Transverse colon (tissue), 3 donors: ENCODE data around the gene ETFB.

Source experiments
- POLR2A ChIP-seq: fragments of 450-650 bp; IDR thresholded peaks from one replicate; pipeline ENCODE4 v1.6.1; 2016; ENCODE audit warnings: antibody characterized with exemption, mild to moderate bottlenecking, moderate library complexity
- TF ChIP-seq, protein P1 (sequence below), 5 experiments: fragments of 200-600 bp in 3 of 5; fragments of 450-650 bp in 2 of 5; sonication (generic) in 3 of 5; IDR thresholded peaks; 1 replicate in 2 of 5; 2 replicates in 3 of 5; pipeline ENCODE4 v1.5.1; 2016 to 2017; ENCODE audit warnings: antibody characterized with exemption in 5 of 5, inconsistent platforms in 3 of 5, mild to moderate bottlenecking in 2 of 5, moderate library complexity in 1 of 5

DNA sequence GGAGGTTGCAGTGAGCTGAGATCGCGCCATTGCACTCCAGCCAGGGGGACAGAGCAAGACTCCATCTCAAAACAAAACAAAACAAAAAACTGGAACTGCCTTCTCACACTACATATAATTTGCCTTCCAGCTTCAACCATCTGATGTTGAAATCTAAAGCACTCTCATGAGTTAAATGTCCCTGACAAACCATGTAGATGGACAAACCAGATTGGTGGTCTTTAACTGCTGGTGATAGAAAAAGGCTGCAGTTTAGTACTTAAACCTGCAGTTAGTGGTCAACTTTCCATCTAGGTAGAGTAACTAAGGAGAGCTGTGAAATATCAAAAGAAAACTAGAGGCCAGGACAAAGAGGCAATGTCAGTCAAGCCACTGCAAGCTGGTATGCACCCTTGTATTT lies 30.0 kb upstream of the ETFB start:
- TF ChIP-seq, protein P1, sequence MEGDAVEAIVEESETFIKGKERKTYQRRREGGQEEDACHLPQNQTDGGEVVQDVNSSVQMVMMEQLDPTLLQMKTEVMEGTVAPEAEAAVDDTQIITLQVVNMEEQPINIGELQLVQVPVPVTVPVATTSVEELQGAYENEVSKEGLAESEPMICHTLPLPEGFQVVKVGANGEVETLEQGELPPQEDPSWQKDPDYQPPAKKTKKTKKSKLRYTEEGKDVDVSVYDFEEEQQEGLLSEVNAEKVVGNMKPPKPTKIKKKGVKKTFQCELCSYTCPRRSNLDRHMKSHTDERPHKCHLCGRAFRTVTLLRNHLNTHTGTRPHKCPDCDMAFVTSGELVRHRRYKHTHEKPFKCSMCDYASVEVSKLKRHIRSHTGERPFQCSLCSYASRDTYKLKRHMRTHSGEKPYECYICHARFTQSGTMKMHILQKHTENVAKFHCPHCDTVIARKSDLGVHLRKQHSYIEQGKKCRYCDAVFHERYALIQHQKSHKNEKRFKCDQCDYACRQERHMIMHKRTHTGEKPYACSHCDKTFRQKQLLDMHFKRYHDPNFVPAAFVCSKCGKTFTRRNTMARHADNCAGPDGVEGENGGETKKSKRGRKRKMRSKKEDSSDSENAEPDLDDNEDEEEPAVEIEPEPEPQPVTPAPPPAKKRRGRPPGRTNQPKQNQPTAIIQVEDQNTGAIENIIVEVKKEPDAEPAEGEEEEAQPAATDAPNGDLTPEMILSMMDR (IDR thresholded peaks at IDR 0.05), result no peak
- TF ChIP-seq POLR2A, result no peak
